H9 (cell line): ENCODE results near the gene BRCC3. TPM values are rescaled to one million over a fixed set of nuclear protein-coding genes. Genes with fewer than 3 reads are reported as not detected.

Experiments
- DNase-seq: peaks from one replicate; pipeline ENCODE4 v3.0.0-alpha.2; 2017
- H2AFZ ChIP-seq: one replicate; pipeline ENCODE4 v1.6.1; 2013; ENCODE audit warnings: mild to moderate bottlenecking, low read length, control low read depth, moderate library complexity
- H2AK5ac ChIP-seq: 2 replicates; pipeline ENCODE4 v1.6.1; 2013; ENCODE audit warnings: low read length, control low read depth, mixed read lengths; ENCODE audit not compliant: insufficient read length
- H2BK120ac ChIP-seq: one replicate; pipeline ENCODE4 v1.6.1; 2013; ENCODE audit warnings: low read depth, mild to moderate bottlenecking, low read length, control low read depth, inconsistent platforms; ENCODE audit not compliant: poor library complexity, severe bottlenecking
- H2BK12ac ChIP-seq: 2 replicates; pipeline ENCODE4 v1.6.1; 2013; ENCODE audit warnings: low read length, control low read depth, mixed read lengths, low read depth; ENCODE audit not compliant: insufficient read length
- H2BK15ac ChIP-seq: 2 replicates; pipeline ENCODE4 v1.6.1; 2013; ENCODE audit warnings: low read depth, low read length, control low read depth
- H2BK20ac ChIP-seq: one replicate; pipeline ENCODE4 v1.6.1; 2013; ENCODE audit warnings: low read depth, mild to moderate bottlenecking, low read length, control low read depth, inconsistent platforms; ENCODE audit not compliant: poor library complexity, severe bottlenecking
- H2BK5ac ChIP-seq: 2 replicates; pipeline ENCODE4 v1.6.1; 2013; ENCODE audit warnings: low read length, control low read depth, mixed read lengths; ENCODE audit not compliant: insufficient read length
- H3K14ac ChIP-seq: 2 replicates; pipeline ENCODE4 v1.6.1; 2013; ENCODE audit warnings: low read length, control low read depth; ENCODE audit not compliant: insufficient read depth
- H3K18ac ChIP-seq: 2 replicates; pipeline ENCODE4 v1.6.1; 2013; ENCODE audit warnings: low read depth, mild to moderate bottlenecking, mixed read lengths, low read length, control low read depth; ENCODE audit not compliant: insufficient read length
- H3K23ac ChIP-seq: 2 replicates; pipeline ENCODE4 v1.6.1; 2013; ENCODE audit warnings: low read length, control low read depth, mixed read lengths, low read depth; ENCODE audit not compliant: insufficient read length
- H3K23me2 ChIP-seq: 2 replicates; pipeline ENCODE4 v1.6.1; 2013; ENCODE audit warnings: low read depth, mild to moderate bottlenecking, mixed read lengths, low read length, control low read depth; ENCODE audit not compliant: insufficient read length, poor library complexity, severe bottlenecking
- H3K27ac ChIP-seq: 2 replicates; pipeline ENCODE4 v1.5.1; 2013; ENCODE audit warnings: low read length, control low read depth, mixed read lengths, low read depth; ENCODE audit not compliant: insufficient read length
- H3K27me3 ChIP-seq: 2 replicates; pipeline ENCODE4 v1.6.1; 2013; ENCODE audit warnings: low read length, control low read depth, inconsistent platforms; ENCODE audit not compliant: insufficient read depth
- H3K4ac ChIP-seq: 2 replicates; pipeline ENCODE4 v1.6.1; 2013; ENCODE audit warnings: low read depth, mild to moderate bottlenecking, control low read depth, inconsistent platforms, low read length, moderate library complexity
- H3K4me1 ChIP-seq: 2 replicates; pipeline ENCODE4 v1.6.1; 2013; ENCODE audit warnings: low read length, control low read depth, inconsistent platforms; ENCODE audit not compliant: insufficient read depth
- H3K4me2 ChIP-seq: 2 replicates; pipeline ENCODE4 v1.6.1; 2013; ENCODE audit warnings: low read length, control low read depth, mixed read lengths; ENCODE audit not compliant: insufficient read length, insufficient read depth
- H3K56ac ChIP-seq: 2 replicates; pipeline ENCODE4 v1.6.1; 2013; ENCODE audit warnings: low read depth, mild to moderate bottlenecking, mixed read lengths, low read length, control low read depth; ENCODE audit not compliant: insufficient read length
- H3K79me1 ChIP-seq: 2 replicates; pipeline ENCODE4 v1.6.1; 2013; ENCODE audit warnings: low read depth, mild to moderate bottlenecking, moderate library complexity, low read length, control low read depth, inconsistent platforms; ENCODE audit not compliant: insufficient read depth, poor library complexity, severe bottlenecking
- H3K79me2 ChIP-seq: 2 replicates; pipeline ENCODE4 v1.6.1; 2013; ENCODE audit warnings: low read length, control low read depth, inconsistent platforms; ENCODE audit not compliant: insufficient read depth
- H3K9ac ChIP-seq: 2 replicates; pipeline ENCODE4 v1.6.1; 2013; ENCODE audit warnings: low read length, control low read depth, mixed read lengths; ENCODE audit not compliant: insufficient read length; ENCODE audit errors: extremely low read depth
- H3K9me3 ChIP-seq: one replicate; pipeline ENCODE4 v1.6.1; 2013; ENCODE audit warnings: low read depth, low read length, inconsistent platforms; ENCODE audit not compliant: control insufficient read depth
- H3T11ph ChIP-seq: one replicate; pipeline ENCODE4 v1.6.1; 2013; ENCODE audit warnings: mild to moderate bottlenecking, low read length, control low read depth, inconsistent platforms
- H4K20me1 ChIP-seq: one replicate; pipeline ENCODE4 v1.6.1; 2013; ENCODE audit not compliant: control insufficient read depth, insufficient read length, insufficient read depth
- H4K5ac ChIP-seq: 2 replicates; pipeline ENCODE4 v1.6.1; 2013; ENCODE audit warnings: low read depth, mild to moderate bottlenecking, mixed read lengths, low read length, control low read depth; ENCODE audit not compliant: insufficient read length
- H4K8ac ChIP-seq: replicated peaks from 2 replicates; pipeline ENCODE4 v1.6.1; 2013; ENCODE audit warnings: low read length, control low read depth, mixed read lengths, low read depth; ENCODE audit not compliant: insufficient read length
- H4K91ac ChIP-seq: 2 replicates; pipeline ENCODE4 v1.6.1; 2013; ENCODE audit warnings: low read depth, mild to moderate bottlenecking, moderate library complexity, mixed read lengths, low read length, control low read depth; ENCODE audit not compliant: insufficient read length
- H3K27ac Mint-ChIP-seq, 3 experiments: 2 replicates in 2 of 3; 3 replicates in 1 of 3; pipeline ENCODE4 v1.8.0; 2020 to 2021; ENCODE audit warnings: mixed read lengths in 3 of 3, mild to moderate bottlenecking in 1 of 3, moderate library complexity in 1 of 3
- H3K27me3 Mint-ChIP-seq: 2 replicates; pipeline ENCODE4 v1.8.0; 2021; ENCODE audit warnings: low read depth, mild to moderate bottlenecking, moderate library complexity, mixed read lengths
- H3K36me3 Mint-ChIP-seq, 3 experiments: 2 replicates in 2 of 3; 3 replicates in 1 of 3; pipeline ENCODE4 v1.8.0; 2020 to 2021; ENCODE audit warnings: low read depth in 3 of 3, mixed read lengths in 3 of 3; ENCODE audit not compliant: insufficient read depth in 1 of 3
- H3K4me1 Mint-ChIP-seq, 2 experiments: 2 replicates each; pipeline ENCODE4 v1.8.0; 2020; ENCODE audit warnings: mixed read lengths in 2 of 2
- H3K4me3 Mint-ChIP-seq, 2 experiments: 2 replicates in 1 of 2; 3 replicates in 1 of 2; pipeline ENCODE4 v1.8.0; 2020 to 2021; ENCODE audit warnings: mild to moderate bottlenecking in 2 of 2, mixed read lengths in 2 of 2, moderate library complexity in 1 of 2
- H3K9me3 Mint-ChIP-seq, 2 experiments: 2 replicates in 1 of 2; 3 replicates in 1 of 2; pipeline ENCODE4 v1.8.0; 2020; ENCODE audit warnings: mild to moderate bottlenecking in 2 of 2, mixed read lengths in 2 of 2, moderate library complexity in 1 of 2
- total RNA-seq: library from RNA; stranded (reverse); gene quantifications from 2 replicates; pipeline ENCODE4 v1.2.1, GENCODE V29; 2021
- TF ChIP-seq, protein P1 (sequence below): fragments of 200-600 bp; sonication (generic); conservative IDR thresholded peaks from 3 replicates; pipeline ENCODE4 v1.8.0; 2021; ENCODE audit warnings: antibody characterized with exemption, mild to moderate bottlenecking

BRCC3 gene
- total RNA-seq, 1 experiment from 2014 or later: 27.3 TPM

DNA sequence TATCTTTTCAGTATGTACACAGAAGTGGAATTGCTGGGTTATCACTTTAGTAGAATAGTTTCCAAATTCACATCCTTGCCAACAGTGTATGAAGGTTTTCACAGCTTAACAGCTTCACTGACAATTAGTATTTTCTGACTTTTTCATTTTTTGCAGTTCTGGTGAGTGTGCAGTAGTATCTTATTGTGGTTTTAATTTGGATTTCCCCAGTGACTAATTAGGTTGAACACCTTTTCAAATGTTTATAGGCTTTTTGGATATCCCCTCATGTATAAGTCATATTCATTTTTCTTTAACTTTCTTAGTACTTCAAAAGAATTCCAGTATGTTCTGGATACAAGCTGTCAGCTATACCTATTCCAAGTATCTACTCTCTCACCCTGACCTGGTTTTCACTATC is 37.1 kb downstream of the BRCC3 start:
- H2BK12ac ChIP-seq: no peak overlapping the region
- Mint-ChIP-seq H3K36me3 (peaks cover 11 to 30% (median 28%) of the 10 kb centered on the region in 3 experiments; a peak in 6 of 7 replicates), H3K27ac (no peak overlapping the region), H3K9me3 (peaks cover 70 to 83% of the 10 kb centered on the region in 2 experiments), H3K4me1 (no peaks in the 10 kb centered on the region), H3K4me3 (no peak overlapping the region), H3K27me3 (peaks cover 2% of the 10 kb centered on the region; the same call in 1 of the 2 replicates)
- no peaks in the 10 kb centered on the region for H3K4me1 ChIP-seq
- no peak overlapping the region for H2AK5ac ChIP-seq
- H3K56ac ChIP-seq: no peak overlapping the region
- H3K4ac ChIP-seq: no peak overlapping the region
- no peak overlapping the region for H3K18ac ChIP-seq
- no peaks in the 10 kb centered on the region for H3K27me3 ChIP-seq
- H4K8ac ChIP-seq: no peak overlapping the region
- H3K14ac ChIP-seq: no peak overlapping the region
- H2BK120ac ChIP-seq: no peak overlapping the region
- no peak overlapping the region for H4K5ac ChIP-seq
- TF ChIP-seq, protein P1, sequence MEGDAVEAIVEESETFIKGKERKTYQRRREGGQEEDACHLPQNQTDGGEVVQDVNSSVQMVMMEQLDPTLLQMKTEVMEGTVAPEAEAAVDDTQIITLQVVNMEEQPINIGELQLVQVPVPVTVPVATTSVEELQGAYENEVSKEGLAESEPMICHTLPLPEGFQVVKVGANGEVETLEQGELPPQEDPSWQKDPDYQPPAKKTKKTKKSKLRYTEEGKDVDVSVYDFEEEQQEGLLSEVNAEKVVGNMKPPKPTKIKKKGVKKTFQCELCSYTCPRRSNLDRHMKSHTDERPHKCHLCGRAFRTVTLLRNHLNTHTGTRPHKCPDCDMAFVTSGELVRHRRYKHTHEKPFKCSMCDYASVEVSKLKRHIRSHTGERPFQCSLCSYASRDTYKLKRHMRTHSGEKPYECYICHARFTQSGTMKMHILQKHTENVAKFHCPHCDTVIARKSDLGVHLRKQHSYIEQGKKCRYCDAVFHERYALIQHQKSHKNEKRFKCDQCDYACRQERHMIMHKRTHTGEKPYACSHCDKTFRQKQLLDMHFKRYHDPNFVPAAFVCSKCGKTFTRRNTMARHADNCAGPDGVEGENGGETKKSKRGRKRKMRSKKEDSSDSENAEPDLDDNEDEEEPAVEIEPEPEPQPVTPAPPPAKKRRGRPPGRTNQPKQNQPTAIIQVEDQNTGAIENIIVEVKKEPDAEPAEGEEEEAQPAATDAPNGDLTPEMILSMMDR: no peak
- no peak overlapping the region for H3K4me2 ChIP-seq
- DNase-seq: no peak
- H2BK20ac ChIP-seq: no peak overlapping the region
- H4K20me1 ChIP-seq: no peaks in the 10 kb centered on the region
- no peak overlapping the region for H4K91ac ChIP-seq
- H2BK15ac ChIP-seq: no peak overlapping the region
- H3T11ph ChIP-seq: no peak overlapping the region
- H3K27ac ChIP-seq: no peak overlapping the region
- H3K23me2 ChIP-seq: no peaks in the 10 kb centered on the region
- no peaks in the 10 kb centered on the region for H3K79me2 ChIP-seq
- no peak overlapping the region for H2BK5ac ChIP-seq
- H3K9ac ChIP-seq: no peak overlapping the region
- no peaks in the 10 kb centered on the region for H3K79me1 ChIP-seq
- H2AFZ ChIP-seq: no peak overlapping the region
- H3K23ac ChIP-seq: no peak overlapping the region
- peaks cover 9% of the 10 kb centered on the region for H3K9me3 ChIP-seq
